Prostate gland (tissue), 2 donors: ENCODE measurements around the gene LPP. TPM values are rescaled to one million over a fixed set of nuclear protein-coding genes. Genes with fewer than 3 reads are reported as not detected.

Source experiments
- DNase-seq: peaks from one replicate; pipeline ENCODE4 v3.0.0-alpha.2; 2019; ENCODE audit warnings: low spot score
- H3K27ac ChIP-seq, 2 donors: fragments of 200-600 bp; sonication (generic); 2 replicates each; pipeline ENCODE4 v1.5.1; 2017 to 2019
- H3K27me3 ChIP-seq: fragments of 200-600 bp; sonication (generic); replicated peaks from 2 replicates; pipeline ENCODE4 v1.5.1; 2019; ENCODE audit not compliant: insufficient read depth
- H3K36me3 ChIP-seq, 2 donors: fragments of 200-600 bp; sonication (generic); 1 replicate in 1 of 2; 2 replicates in 1 of 2; pipeline versions ENCODE4 v1.5.1 to v1.8.1; 2017 to 2019
- H3K4me1 ChIP-seq: fragments of 200-600 bp; sonication (generic); replicated peaks from 2 replicates; pipeline ENCODE4 v1.5.1; 2019
- H3K4me3 ChIP-seq, 2 donors: fragments of 200-600 bp; sonication (generic); 2 replicates each; pipeline ENCODE4 v1.5.1; 2017 to 2019
- H3K9me3 ChIP-seq: fragments of 200-600 bp; sonication (generic); 2 replicates; pipeline ENCODE4 v1.5.1; 2017
- POLR2A ChIP-seq: fragments of 450-650 bp; IDR thresholded peaks from one replicate; pipeline ENCODE4 v1.6.1; 2016; ENCODE audit warnings: antibody characterized with exemption, mild to moderate bottlenecking
- POLR2AphosphoS5 ChIP-seq: sonication (generic); formaldehyde crosslinking; IDR thresholded peaks from one replicate; pipeline ENCODE4 v1.6.1; 2017; ENCODE audit warnings: antibody characterized with exemption
- WGBS: methylation state at CpG from one replicate; pipeline ENCODE4 v1.1.5; 2018; 5-methylcytosine and 5-hydroxymethylcytosine counted together
- intact Hi-C: fragments of 100-400 bp; cut with DNase I; formaldehyde crosslinking; loops from one replicate; pipeline ENCODE4 v1.14.2; 2022
- total RNA-seq, 2 donors: library from RNA; depleted of rRNA; stranded (reverse); fragments of >200 nt; gene quantifications; one replicate each; pipeline ENCODE4 v1.1.0, GENCODE V29; 2016
- TF ChIP-seq, protein P1 (sequence below), 4 experiments: fragments of 200-600 bp in 2 of 4; fragments of 450-650 bp in 2 of 4; sonication (generic) in 2 of 4; IDR thresholded peaks; 1 replicate in 3 of 4; 2 replicates in 1 of 4; pipeline ENCODE4 v1.5.1; 2016 to 2019; ENCODE audit warnings: antibody characterized with exemption in 4 of 4, mild to moderate bottlenecking in 2 of 4, moderate library complexity in 2 of 4

Gene LPP
- total RNA-seq, 2 donors from 2014 or later, result 219 to 248 TPM

DNA sequence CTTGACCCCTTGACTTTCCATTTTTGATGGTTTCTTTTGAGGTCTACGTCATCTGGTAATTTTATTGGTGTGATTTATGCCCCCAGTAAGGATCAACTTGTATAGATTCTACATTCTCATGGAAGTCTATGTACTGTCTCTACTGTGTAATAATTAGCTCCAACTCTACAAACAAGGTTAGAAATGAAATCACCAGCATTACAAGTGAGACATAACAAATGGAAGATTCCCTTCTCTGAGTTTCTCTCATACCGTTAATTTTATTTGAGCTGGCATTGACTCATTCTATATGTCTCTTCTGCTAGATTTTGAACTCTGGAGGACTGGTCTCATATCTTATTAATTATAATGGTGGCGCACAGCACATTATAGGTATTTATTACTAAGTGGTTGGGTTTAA, 138.9 kb downstream of the LPP start:
- H3K9me3 ChIP-seq, result no peaks in the 10 kb centered on the region
- peaks cover 2% of the 10 kb centered on the region for H3K4me1 ChIP-seq
- DNase-seq, result no peak
- 75% methylated on average over 3 of the region's 3 CpGs for WGBS
- intact Hi-C loops, result no loop called here
- H3K27me3 ChIP-seq, result no peaks in the 10 kb centered on the region
- H3K36me3 ChIP-seq, result no peaks in the 10 kb centered on the region
- H3K27ac ChIP-seq, result no peak overlapping the region
- TF ChIP-seq, protein P1, sequence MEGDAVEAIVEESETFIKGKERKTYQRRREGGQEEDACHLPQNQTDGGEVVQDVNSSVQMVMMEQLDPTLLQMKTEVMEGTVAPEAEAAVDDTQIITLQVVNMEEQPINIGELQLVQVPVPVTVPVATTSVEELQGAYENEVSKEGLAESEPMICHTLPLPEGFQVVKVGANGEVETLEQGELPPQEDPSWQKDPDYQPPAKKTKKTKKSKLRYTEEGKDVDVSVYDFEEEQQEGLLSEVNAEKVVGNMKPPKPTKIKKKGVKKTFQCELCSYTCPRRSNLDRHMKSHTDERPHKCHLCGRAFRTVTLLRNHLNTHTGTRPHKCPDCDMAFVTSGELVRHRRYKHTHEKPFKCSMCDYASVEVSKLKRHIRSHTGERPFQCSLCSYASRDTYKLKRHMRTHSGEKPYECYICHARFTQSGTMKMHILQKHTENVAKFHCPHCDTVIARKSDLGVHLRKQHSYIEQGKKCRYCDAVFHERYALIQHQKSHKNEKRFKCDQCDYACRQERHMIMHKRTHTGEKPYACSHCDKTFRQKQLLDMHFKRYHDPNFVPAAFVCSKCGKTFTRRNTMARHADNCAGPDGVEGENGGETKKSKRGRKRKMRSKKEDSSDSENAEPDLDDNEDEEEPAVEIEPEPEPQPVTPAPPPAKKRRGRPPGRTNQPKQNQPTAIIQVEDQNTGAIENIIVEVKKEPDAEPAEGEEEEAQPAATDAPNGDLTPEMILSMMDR (IDR thresholded peaks at IDR 0.05), result no peak
- TF ChIP-seq POLR2AphosphoS5 (no peak), POLR2A (no peak)
- H3K4me3 ChIP-seq, result no peak overlapping the region

DNA sequence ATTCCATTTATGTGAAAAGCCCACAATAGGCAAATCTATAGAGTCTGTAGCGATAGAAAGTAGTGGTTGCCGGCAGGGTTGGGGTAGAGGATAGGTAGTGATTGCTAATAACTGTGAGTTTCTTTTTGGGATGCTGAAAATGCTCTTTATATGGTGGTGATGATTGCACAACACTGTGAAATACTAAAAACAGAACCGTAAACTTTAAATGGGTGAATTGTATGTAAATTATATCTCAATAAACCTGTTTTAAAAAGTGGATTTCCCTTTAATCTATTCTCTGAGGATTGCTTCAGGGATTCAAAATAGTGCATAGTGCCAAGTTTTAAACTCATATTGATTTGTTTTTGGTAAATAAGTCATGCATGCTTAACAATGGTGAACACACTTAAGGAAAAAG, 140.2 kb downstream of the LPP start:
- H3K4me1 ChIP-seq, result peaks cover 2% of the 10 kb centered on the region
- H3K36me3 ChIP-seq, result no peaks in the 10 kb centered on the region
- peak overlapping the region; percentile 63 to 76 for H3K27ac ChIP-seq
- no peak overlapping the region for H3K4me3 ChIP-seq
- no peak for DNase-seq
- H3K9me3 ChIP-seq, result no peaks in the 10 kb centered on the region
- no peaks in the 10 kb centered on the region for H3K27me3 ChIP-seq
- 67% methylated on average over 3 of the region's 3 CpGs for WGBS
- TF ChIP-seq POLR2AphosphoS5, result no peak
- intact Hi-C loops, result no loop called here

DNA sequence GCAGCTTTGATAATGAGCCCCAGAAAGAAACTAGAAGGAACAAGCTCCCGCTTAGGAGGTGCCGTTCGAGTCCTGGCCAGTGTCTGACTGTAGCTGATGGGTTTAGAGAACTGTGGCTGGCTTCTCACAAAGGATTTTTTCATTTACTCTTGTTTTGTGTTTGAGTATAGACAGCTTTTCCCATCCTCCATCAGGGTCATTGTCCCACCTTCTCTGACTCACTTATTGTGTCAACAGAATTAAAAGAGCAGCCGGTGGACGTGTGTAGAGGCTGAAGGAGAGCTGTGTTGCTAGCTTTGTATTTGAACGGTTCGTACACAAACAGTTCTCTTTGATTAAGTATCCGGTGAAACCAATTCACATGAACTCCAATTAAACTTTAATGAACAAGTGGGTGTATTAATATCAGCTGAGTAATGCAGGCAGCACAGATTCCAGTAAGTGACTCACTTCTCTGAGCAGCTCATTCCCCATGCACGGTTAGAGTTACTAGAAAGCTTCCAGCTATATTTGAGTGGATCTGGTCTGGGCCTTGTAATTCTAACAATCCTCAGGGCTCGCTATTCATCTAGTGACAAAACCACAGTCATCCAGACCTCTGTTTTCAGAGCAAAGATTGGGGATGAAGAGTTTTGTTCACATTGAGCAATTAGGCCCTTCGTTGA, 141.0 kb downstream of the LPP start:
- Histone ChIP-seq H3K27ac (peak overlapping the region; percentile 63 to 76), H3K4me1 (peaks cover 2% of the 10 kb centered on the region), H3K27me3 (no peaks in the 10 kb centered on the region), H3K4me3 (no peak overlapping the region), H3K36me3 (no peaks in the 10 kb centered on the region), H3K9me3 (no peaks in the 10 kb centered on the region)
- 23% methylated on average over 11 of the region's 11 CpGs for WGBS
- intact Hi-C loops, result no loop called here
- peak; percentile 27 for DNase-seq
- peak; percentile 43 for TF ChIP-seq POLR2AphosphoS5
- no peak for TF ChIP-seq POLR2A
- TF ChIP-seq, protein P1 (IDR thresholded peaks at IDR 0.05), result no peak

DNA sequence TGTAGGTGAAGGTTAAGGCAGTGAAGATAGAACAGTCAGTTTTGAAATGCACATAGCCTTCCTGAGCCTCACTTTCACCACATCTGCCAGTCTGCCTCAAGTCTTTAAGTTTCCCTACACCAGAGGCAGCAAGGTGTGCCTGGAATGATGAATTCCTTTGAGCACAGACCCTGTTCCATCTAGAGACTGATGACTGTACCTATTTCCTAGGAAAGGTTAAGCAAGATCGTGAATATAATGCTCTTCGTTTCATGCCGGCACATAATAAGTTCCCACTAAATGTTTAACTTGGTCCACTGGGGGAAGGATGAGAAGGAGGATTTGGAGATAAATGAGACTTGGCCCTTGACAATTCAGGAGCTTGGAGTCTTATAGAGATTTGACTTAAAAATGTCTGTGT, 141.9 kb downstream of the LPP start:
- Histone ChIP-seq H3K9me3 (no peaks in the 10 kb centered on the region), H3K36me3 (no peaks in the 10 kb centered on the region), H3K27me3 (no peaks in the 10 kb centered on the region), H3K27ac (peak overlapping the region; percentile 63 to 76), H3K4me3 (no peak overlapping the region), H3K4me1 (peaks cover 2% of the 10 kb centered on the region)
- WGBS, result 94% methylated on average over 3 of the region's 3 CpGs
- no peak for DNase-seq
- TF ChIP-seq POLR2A, result no peak
- no peak for TF ChIP-seq POLR2AphosphoS5
- TF ChIP-seq, protein P1 (IDR thresholded peaks at IDR 0.05), result no peak
- intact Hi-C loops, result no loop called here

DNA sequence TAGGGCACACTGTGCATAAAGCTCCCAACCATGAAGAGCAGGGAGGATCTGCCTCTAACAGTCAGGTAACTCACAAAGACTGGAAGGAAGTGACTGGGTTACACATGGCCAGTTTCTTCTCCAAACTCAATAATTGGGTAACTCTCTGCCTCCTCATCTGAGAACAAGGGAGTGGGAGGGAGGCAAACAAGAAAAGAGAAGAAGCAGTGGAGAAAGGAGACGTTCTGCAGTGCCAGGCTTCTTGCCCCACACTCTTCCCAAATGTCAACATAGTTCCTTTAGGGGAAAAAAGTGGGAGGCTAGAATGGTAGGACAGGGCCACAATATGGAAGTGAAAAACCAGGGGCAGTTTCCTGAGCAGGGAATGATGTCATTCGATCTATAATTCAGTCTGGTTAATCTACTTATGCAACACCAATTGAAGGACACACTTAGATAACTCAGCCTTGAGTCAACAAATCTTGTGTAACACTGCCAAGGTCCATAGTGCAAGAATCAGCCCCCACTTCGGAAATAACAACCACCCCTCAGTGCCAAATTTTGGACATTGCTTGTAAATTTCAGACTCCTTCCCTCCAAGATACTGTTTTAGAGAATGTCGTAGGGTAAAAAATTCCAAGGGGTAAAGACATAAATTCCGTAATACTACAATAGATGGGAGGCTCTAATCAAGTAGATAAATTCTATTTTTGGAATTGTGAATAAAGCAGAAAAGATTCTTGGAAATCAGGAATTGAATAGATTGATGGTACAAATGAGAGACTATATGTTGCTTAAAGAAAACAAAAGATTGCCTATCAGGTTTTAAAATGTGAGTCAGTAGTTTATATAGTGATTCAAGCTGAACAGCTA, 143.0 kb downstream of the LPP start:
- intact Hi-C loops, result no loop called here
- WGBS, result 68% methylated on average over 5 of the region's 5 CpGs
- H3K27me3 ChIP-seq, result no peaks in the 10 kb centered on the region
- H3K27ac ChIP-seq, result no peak overlapping the region
- TF ChIP-seq POLR2A (no peak), POLR2AphosphoS5 (no peak)
- TF ChIP-seq, protein P1 (IDR thresholded peaks at IDR 0.05), result no peak
- H3K9me3 ChIP-seq, result no peaks in the 10 kb centered on the region
- no peak overlapping the region for H3K4me3 ChIP-seq
- no peak for DNase-seq
- peaks cover 2% of the 10 kb centered on the region for H3K4me1 ChIP-seq
- H3K36me3 ChIP-seq, result no peaks in the 10 kb centered on the region
